ENCODE results near the gene BEST2.
A peak's percentile ranks its signal among the peaks of the same experiment; 100 is the strongest.

DNA sequence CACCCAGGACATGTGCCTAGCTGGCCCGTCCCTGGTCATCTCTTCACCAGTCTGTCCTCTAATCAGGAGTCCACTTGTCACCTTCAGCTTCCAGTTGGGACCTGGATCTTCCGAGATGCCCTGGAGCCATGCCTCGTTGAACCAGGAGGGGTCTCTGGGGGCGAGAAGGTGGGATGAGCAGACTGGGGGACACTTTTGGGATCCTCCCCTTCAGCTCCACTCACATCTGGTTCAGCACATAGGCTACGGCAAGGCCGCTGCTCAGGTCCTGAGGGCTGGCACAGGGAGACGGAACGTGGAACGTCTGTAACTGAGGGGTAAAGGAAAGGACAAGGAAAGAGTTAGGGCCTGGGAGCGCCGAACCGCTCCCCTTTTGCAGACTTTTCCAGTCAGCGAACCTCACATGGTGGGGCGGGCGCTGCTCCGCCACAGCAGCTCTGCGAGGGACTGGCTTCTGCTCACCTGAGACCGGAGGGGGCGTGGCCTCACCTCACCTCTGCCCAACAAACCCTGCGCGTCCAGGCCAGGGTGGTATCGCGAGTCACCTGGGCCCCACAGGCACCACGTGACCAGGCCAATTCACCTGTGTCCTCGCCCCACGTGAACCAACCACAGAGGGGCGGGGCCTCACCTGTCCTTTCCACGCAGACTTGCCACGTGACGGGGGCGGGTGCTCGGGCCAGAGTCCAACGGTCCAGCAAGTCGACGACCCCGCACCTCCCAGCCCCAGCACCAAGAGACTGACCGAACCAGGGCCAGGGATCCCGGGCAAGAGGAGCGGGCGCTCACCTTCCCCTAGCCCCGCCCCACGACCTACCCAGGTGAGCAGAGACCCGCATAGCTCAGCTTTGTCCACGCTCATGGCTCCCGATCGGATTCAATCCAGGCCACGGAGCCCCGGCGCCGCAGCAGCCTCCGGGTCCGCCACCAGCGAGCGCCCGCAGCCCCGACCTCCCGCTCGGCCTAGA lies 23.3 kb downstream of the BEST2 start, which contains the start of gene HOOK2:
- peak; percentile 49 to 59 for TF ChIP-seq POLR2A (IDR thresholded peaks at IDR 0.05)
- TF ChIP-seq, protein P1, sequence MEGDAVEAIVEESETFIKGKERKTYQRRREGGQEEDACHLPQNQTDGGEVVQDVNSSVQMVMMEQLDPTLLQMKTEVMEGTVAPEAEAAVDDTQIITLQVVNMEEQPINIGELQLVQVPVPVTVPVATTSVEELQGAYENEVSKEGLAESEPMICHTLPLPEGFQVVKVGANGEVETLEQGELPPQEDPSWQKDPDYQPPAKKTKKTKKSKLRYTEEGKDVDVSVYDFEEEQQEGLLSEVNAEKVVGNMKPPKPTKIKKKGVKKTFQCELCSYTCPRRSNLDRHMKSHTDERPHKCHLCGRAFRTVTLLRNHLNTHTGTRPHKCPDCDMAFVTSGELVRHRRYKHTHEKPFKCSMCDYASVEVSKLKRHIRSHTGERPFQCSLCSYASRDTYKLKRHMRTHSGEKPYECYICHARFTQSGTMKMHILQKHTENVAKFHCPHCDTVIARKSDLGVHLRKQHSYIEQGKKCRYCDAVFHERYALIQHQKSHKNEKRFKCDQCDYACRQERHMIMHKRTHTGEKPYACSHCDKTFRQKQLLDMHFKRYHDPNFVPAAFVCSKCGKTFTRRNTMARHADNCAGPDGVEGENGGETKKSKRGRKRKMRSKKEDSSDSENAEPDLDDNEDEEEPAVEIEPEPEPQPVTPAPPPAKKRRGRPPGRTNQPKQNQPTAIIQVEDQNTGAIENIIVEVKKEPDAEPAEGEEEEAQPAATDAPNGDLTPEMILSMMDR (IDR thresholded peaks at IDR 0.05): no peak

Data from heart left ventricle (tissue), 13 donors.